ENCODE results near the gene ZNF593. TPM values are rescaled to one million over a fixed set of nuclear protein-coding genes. Genes with fewer than 3 reads are reported as not detected.

ZNF593 gene
- total RNA-seq, 3 donors from 2014 or later = 14.8 to 21.4 (median 17.9) TPM

DNA sequence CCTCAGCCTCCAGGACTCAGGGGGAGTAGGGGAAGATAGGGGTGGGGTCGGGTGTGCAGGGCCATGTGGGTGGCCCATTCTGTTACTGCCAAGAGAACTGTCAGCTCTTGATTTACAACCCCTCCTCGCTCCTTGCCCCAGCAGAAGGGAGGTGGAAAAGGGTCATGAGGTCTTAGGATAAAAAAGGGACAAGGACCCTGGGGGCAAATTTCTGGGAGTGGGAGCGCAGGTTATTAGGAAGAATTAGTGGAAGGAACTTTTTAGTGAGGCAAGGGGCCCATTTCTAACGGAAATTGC lies 10.0 kb upstream of the ZNF593 start:
- ATAC-seq (no peak), DNase-seq (no peak)
- H3K36me3 ChIP-seq (ENCODE audit: low read depth) = no peaks in the 10 kb centered on the region
- peaks cover 12% of the 10 kb centered on the region for H3K4me1 ChIP-seq (ENCODE audit: low read depth)
- no peak overlapping the region for H3K4me3 ChIP-seq
- intact Hi-C loops (cut with DNase I, micrococcal nuclease) = no loop called here
- TF ChIP-seq, protein P1, sequence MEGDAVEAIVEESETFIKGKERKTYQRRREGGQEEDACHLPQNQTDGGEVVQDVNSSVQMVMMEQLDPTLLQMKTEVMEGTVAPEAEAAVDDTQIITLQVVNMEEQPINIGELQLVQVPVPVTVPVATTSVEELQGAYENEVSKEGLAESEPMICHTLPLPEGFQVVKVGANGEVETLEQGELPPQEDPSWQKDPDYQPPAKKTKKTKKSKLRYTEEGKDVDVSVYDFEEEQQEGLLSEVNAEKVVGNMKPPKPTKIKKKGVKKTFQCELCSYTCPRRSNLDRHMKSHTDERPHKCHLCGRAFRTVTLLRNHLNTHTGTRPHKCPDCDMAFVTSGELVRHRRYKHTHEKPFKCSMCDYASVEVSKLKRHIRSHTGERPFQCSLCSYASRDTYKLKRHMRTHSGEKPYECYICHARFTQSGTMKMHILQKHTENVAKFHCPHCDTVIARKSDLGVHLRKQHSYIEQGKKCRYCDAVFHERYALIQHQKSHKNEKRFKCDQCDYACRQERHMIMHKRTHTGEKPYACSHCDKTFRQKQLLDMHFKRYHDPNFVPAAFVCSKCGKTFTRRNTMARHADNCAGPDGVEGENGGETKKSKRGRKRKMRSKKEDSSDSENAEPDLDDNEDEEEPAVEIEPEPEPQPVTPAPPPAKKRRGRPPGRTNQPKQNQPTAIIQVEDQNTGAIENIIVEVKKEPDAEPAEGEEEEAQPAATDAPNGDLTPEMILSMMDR (IDR thresholded peaks at IDR 0.05) = no peak
- no peaks in the 10 kb centered on the region for H3K9me3 ChIP-seq

DNA sequence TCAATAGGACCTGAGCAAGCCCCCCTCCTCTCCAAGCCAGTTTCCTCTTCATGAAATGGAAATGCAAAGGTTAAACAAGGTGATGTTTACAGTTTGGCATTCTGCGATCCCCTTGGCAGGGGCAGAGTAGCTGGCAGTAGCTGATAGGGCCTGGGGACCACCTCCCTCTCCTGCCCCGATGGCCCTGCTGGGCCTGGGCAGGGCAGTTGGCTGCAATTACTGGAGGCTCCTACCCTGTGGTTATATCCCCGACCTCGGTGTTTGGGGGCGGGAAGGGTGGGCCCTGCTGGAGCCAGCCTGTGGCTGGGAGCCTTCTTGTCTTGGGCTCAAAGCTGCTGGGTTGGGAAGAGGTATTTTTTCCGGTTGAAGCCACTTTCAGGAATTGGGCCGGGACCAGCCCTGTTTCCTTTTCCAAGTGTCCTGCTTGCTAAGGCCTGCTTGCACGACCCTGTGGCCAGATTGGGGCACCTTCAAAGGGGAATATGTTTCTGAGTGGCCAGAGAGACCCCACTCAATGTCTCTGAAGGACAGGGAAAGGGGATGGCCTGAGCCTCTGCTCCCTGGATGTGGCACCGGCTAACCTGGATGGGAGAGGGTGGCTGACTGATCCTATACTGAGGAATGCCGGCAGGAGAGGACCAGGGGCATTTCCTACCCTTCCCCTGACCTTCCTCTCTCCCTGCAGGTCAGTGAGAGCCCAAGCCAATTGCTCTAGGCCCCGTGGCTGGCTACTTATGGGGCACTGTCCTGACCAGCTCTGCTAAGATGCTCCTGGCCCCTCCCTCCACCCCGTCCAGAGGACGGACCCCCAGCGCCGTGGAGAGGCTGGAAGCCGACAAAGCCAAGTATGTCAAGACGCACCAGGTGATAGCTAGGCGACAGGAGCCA lies 8.9 kb upstream of the ZNF593 start:
- intact Hi-C loops (cut with DNase I, micrococcal nuclease) = no loop called here
- DNase-seq (no peak), ATAC-seq (no peak)
- TF ChIP-seq, protein P1 (IDR thresholded peaks at IDR 0.05) = no peak
- Histone ChIP-seq H3K4me3 (no peak overlapping the region), H3K4me1 (ENCODE audit: low read depth) (peaks cover 12% of the 10 kb centered on the region), H3K9me3 (no peaks in the 10 kb centered on the region), H3K36me3 (ENCODE audit: low read depth) (no peaks in the 10 kb centered on the region)

DNA sequence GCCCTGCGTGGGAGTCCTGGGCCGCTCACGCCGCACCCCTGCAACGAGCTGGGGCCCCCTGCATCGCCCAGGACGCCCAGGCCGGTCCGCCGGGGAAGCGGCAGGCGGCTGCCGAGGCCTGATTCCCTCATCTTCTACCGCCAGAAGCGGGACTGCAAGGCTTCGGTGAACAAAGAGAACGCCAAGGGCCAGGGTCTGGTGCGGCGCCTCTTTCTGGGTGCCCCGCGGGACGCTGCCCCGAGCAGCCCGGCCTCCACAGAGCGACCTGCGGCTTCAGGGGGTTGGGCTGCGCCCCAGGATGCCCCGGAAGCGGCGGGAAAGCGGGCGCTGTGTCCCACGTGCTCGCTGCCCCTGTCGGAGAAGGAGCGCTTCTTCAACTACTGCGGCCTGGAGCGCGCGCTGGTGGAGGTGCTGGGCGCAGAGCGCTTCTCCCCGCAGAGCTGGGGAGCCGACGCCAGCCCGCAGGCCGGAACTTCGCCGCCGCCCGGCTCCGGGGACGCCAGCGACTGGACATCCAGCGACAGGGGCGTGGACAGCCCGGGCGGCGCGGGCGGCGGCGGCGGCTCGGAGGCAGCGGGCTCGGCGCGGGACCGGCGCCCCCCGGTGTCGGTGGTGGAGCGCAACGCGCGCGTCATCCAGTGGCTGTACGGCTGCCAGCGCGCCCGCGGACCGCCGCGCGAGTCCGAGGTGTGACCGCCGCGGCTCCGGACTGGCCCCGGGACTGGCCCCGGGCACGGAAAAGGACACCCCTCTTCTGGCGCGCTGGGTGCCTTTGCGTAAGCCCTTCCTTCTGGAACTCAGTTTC lies 8.1 kb upstream of the ZNF593 start:
- no peak overlapping the region for H3K4me3 ChIP-seq
- TF ChIP-seq, protein P1 (IDR thresholded peaks at IDR 0.05) = peak; percentile 13
- peak; percentile 69 for ATAC-seq
- H3K4me1 ChIP-seq (ENCODE audit: low read depth) = peaks cover 12% of the 10 kb centered on the region
- no peaks in the 10 kb centered on the region for H3K9me3 ChIP-seq
- peak in 2 of 3 donors; percentile 43 to 71 for DNase-seq
- intact Hi-C loops (cut with DNase I, micrococcal nuclease) = no loop called here
- H3K36me3 ChIP-seq (ENCODE audit: low read depth) = no peaks in the 10 kb centered on the region

DNA sequence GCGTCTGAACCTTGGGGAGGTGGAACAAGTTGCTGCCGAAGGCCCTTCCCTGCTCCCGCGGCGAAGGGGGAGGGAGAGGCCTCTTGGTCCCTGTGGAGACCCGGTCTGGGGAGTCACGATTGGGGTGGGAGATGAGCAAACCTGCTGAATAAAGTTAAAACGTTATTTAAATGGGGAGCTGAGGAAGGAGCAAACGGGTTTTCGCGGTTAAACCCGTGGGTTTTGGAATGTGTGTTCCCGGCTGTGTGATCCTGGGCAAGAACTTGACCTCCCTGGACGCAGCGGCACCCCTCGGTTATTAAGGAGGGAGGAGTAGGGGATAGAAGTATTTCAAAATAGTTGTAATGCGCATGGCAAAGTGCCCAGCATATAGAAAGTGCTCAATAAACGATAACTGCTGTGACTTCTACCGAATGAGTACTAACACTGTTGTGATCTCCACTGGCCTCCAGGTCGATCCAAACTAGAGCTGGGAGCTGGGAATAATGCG lies 7.4 kb upstream of the ZNF593 start:
- H3K9me3 ChIP-seq = no peaks in the 10 kb centered on the region
- intact Hi-C loops (cut with DNase I, micrococcal nuclease) = no loop called here
- no peak for DNase-seq

DNA sequence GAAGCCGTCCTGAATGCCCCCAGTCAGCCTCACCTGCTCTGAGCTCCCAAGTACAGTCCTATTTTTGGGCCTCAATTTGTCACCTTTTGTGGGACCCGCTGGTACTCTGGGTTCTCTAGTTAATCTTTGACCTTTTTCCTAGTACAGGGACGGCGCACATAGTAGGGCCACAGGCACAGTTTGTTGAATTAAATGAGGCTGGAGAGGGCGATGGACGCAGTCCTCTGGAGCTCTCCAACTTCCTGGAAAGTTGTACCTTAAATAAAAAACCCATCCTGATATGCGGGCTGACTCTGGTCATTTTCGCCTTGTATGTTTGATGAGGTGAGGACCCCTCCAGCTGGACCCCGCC lies 6.0 kb upstream of the ZNF593 start:
- TF ChIP-seq, protein P1 (IDR thresholded peaks at IDR 0.05) = no peak
- H3K4me3 ChIP-seq = no peak overlapping the region
- H3K36me3 ChIP-seq (ENCODE audit: low read depth) = no peaks in the 10 kb centered on the region
- DNase-seq (no peak), ATAC-seq (no peak)
- H3K4me1 ChIP-seq (ENCODE audit: low read depth) = peaks cover 12% of the 10 kb centered on the region
- intact Hi-C loops (cut with DNase I, micrococcal nuclease) = no loop called here
- H3K9me3 ChIP-seq = no peaks in the 10 kb centered on the region

More for the DNA sequence above, 7.4 kb upstream of the ZNF593 start:
- Histone ChIP-seq H3K4me1 (ENCODE audit: low read depth) (peaks cover 12% of the 10 kb centered on the region), H3K4me3 (no peak overlapping the region), H3K36me3 (ENCODE audit: low read depth) (no peaks in the 10 kb centered on the region)
- TF ChIP-seq, protein P1 (IDR thresholded peaks at IDR 0.05) = no peak
- no peak for ATAC-seq

Measured in mucosa of descending colon (tissue), 3 donors.